IMR-90 (cell line): Measurements from ENCODE around the gene REN. TPM values are rescaled to one million over a fixed set of nuclear protein-coding genes. Genes with fewer than 3 reads are reported as not detected.

Experiments
- ATAC-seq: fragments of 200-7000 bp; cut with Tn5 transposase; 2 replicates; pipeline ENCODE4 v1.9.1; 2020; ENCODE audit warnings: low read depth, mild to moderate bottlenecking, moderate library complexity
- BruUV-seq: library from RNA; stranded (reverse); fragments of 400-500 nt; replicated peaks from 2 replicates; lab custom pipeline; 2021; lab: Mats Ljungman, UMichigan
- CTCF ChIA-PET: fragments of 300-600 bp; formaldehyde crosslinking; extraction: SDS; loops from one replicate; lab custom pipeline; 2021; ENCODE audit warnings: antibody characterized with exemption; lab: Yijun Ruan, JAX
- POLR2A ChIA-PET: fragments of 300-600 bp; sonication (Branson Sonifier 250); formaldehyde crosslinking; loops from one replicate; lab custom pipeline; 2022; ENCODE audit warnings: antibody characterized with exemption; ENCODE audit not compliant: unreplicated experiment; lab: Charles Lee
- DNase-seq: peaks from one replicate; pipeline ENCODE4 v3.0.0; 2013
- H2AFZ ChIP-seq: replicated peaks from 2 replicates; pipeline ENCODE3; 2013; ENCODE audit warnings: low read length, mild to moderate bottlenecking; ENCODE audit not compliant: poor library complexity
- H2AK5ac ChIP-seq: 2 replicates; pipeline ENCODE4 v1.6.1; 2013; ENCODE audit warnings: low read depth, low read length, inconsistent platforms
- H2AK9ac ChIP-seq: replicated peaks from 2 replicates; pipeline ENCODE3; 2013; ENCODE audit warnings: mild to moderate bottlenecking, low read depth, low read length, moderate library complexity; ENCODE audit not compliant: poor library complexity
- H2BK120ac ChIP-seq: 2 replicates; pipeline ENCODE4 v1.6.1; 2013; ENCODE audit warnings: low read depth, low read length, inconsistent platforms
- H2BK15ac ChIP-seq: 3 replicates; pipeline ENCODE4 v1.6.1; 2013; ENCODE audit warnings: low read depth, low read length, inconsistent platforms
- H2BK20ac ChIP-seq: 2 replicates; pipeline ENCODE4 v1.6.1; 2013; ENCODE audit warnings: low read depth, mild to moderate bottlenecking, inconsistent platforms, low read length, moderate library complexity
- H2BK5ac ChIP-seq: 2 replicates; pipeline ENCODE4 v1.6.1; 2013; ENCODE audit warnings: mild to moderate bottlenecking, low read depth, low read length, inconsistent platforms; ENCODE audit not compliant: poor library complexity, severe bottlenecking
- H3K14ac ChIP-seq: replicated peaks from 2 replicates; pipeline ENCODE4 v1.6.1; 2013; ENCODE audit warnings: low read depth, low read length, inconsistent platforms
- H3K18ac ChIP-seq: 2 replicates; pipeline ENCODE4 v1.6.1; 2013; ENCODE audit warnings: low read depth, low read length, control low read depth
- H3K23ac ChIP-seq: 2 replicates; pipeline ENCODE4 v1.6.1; 2013; ENCODE audit warnings: low read depth, low read length, inconsistent platforms
- H3K27ac ChIP-seq: 2 replicates; pipeline ENCODE4 v1.5.1; 2013; ENCODE audit warnings: mild to moderate bottlenecking, control low read depth, low read length; ENCODE audit not compliant: insufficient read depth
- H3K27me3 ChIP-seq: 2 replicates; pipeline ENCODE4 v1.6.1; 2013; ENCODE audit warnings: low read length; ENCODE audit not compliant: control insufficient read depth, insufficient read depth
- H3K36me3 ChIP-seq: 2 replicates; pipeline ENCODE4 v1.6.1; 2013; ENCODE audit warnings: low read length, mixed read lengths; ENCODE audit not compliant: control insufficient read depth, insufficient read depth
- H3K4ac ChIP-seq: 2 replicates; pipeline ENCODE4 v1.6.1; 2013; ENCODE audit warnings: low read depth, low read length, inconsistent platforms
- H3K4me1 ChIP-seq: 2 replicates; pipeline ENCODE4 v1.6.1; 2013; ENCODE audit warnings: low read length, mixed read lengths; ENCODE audit not compliant: control insufficient read depth, insufficient read depth
- H3K4me2 ChIP-seq: 2 replicates; pipeline ENCODE4 v1.6.1; 2013; ENCODE audit warnings: low read depth, mild to moderate bottlenecking, control low read depth, low read length, moderate library complexity
- H3K4me3 ChIP-seq: 2 replicates; pipeline ENCODE4 v1.5.1; 2013; ENCODE audit warnings: low read depth, mild to moderate bottlenecking, control low read depth, low read length, moderate library complexity; ENCODE audit not compliant: insufficient read depth
- H3K56ac ChIP-seq: 2 replicates; pipeline ENCODE4 v1.6.1; 2013; ENCODE audit warnings: low read length, inconsistent platforms; ENCODE audit not compliant: insufficient read depth; ENCODE audit errors: extremely low read depth
- H3K79me1 ChIP-seq, 2 experiments: 2 replicates each; pipeline ENCODE4 v1.6.1; 2013; ENCODE audit warnings: low read length in 2 of 2, inconsistent platforms in 1 of 2, low read depth in 1 of 2
- H3K9ac ChIP-seq: 2 replicates; pipeline ENCODE4 v1.6.1; 2013; ENCODE audit warnings: low read depth, low read length, control low read depth
- H3K9me1 ChIP-seq: 2 replicates; pipeline ENCODE4 v1.6.1; 2013; ENCODE audit warnings: low read length, inconsistent platforms; ENCODE audit not compliant: insufficient read depth
- H3K9me3 ChIP-seq: 2 replicates; pipeline ENCODE4 v1.6.1; 2013; ENCODE audit warnings: low read length; ENCODE audit not compliant: control insufficient read depth, insufficient read depth
- H4K20me1 ChIP-seq: 2 replicates; pipeline ENCODE4 v1.6.1; 2013; ENCODE audit warnings: low read length, inconsistent platforms; ENCODE audit not compliant: insufficient read depth
- H4K5ac ChIP-seq: 2 replicates; pipeline ENCODE4 v1.6.1; 2013; ENCODE audit warnings: mild to moderate bottlenecking, low read depth, low read length, control low read depth
- H4K8ac ChIP-seq, 2 experiments: 2 replicates each; pipeline ENCODE4 v1.6.1; 2013; ENCODE audit warnings: low read depth in 2 of 2, low read length in 2 of 2, control low read depth in 1 of 2, inconsistent platforms in 1 of 2
- H4K91ac ChIP-seq: 2 replicates; pipeline ENCODE4 v1.6.1; 2013; ENCODE audit warnings: low read depth, low read length, inconsistent platforms; ENCODE audit not compliant: insufficient read depth
- BHLHE40 ChIP-seq: fragments of 150-350 bp; IDR thresholded peaks from 2 replicates; pipeline ENCODE4 v1.6.1; 2016; ENCODE audit warnings: mild to moderate bottlenecking, low read depth, low read length
- CEBPB ChIP-seq: IDR thresholded peaks from 2 replicates; pipeline ENCODE4 v1.6.1; 2012; ENCODE audit warnings: low read depth, low read length, improper control_type of control experiment
- MAFK ChIP-seq: IDR thresholded peaks from 2 replicates; pipeline ENCODE4 v1.6.1; 2012; ENCODE audit warnings: low read depth, low read length, improper control_type of control experiment
- MAZ ChIP-seq: IDR thresholded peaks from 2 replicates; pipeline ENCODE4 v1.6.1; 2012; ENCODE audit warnings: low read depth, mild to moderate bottlenecking, low read length, improper control_type of control experiment, moderate library complexity, borderline replicate concordance
- RAD21 ChIP-seq: IDR thresholded peaks from 2 replicates; pipeline ENCODE4 v1.6.1; 2012; ENCODE audit warnings: low read length, improper control_type of control experiment
- RCOR1 ChIP-seq: IDR thresholded peaks from 2 replicates; pipeline ENCODE4 v1.6.1; 2012; ENCODE audit warnings: mild to moderate bottlenecking, low read length, improper control_type of control experiment; ENCODE audit not compliant: insufficient replicate concordance
- SMC3 ChIP-seq: fragments of 150-350 bp; IDR thresholded peaks from 2 replicates; pipeline ENCODE4 v1.6.1; 2016; ENCODE audit warnings: low read depth, mild to moderate bottlenecking, antibody characterized with exemption, low read length, moderate library complexity
- WGBS, 2 experiments: methylation state at CpG; one replicate each; pipeline versions ENCODE4 v1.1.5 to v1.1.7; 2013; ENCODE audit warnings: missing lambda C conversion rate in 2 of 2; ENCODE audit not compliant: insufficient read length in 1 of 2; ENCODE audit errors: extremely low coverage in 2 of 2; 5-methylcytosine and 5-hydroxymethylcytosine counted together
- dilution Hi-C: fragments of 300-500 bp; cut with HindIII; formaldehyde crosslinking; loops from one replicate; pipeline ENCODE4 v1.14.3; 2018; ENCODE audit warnings: low sequenced_read_pairs; ENCODE audit not compliant: unreplicated experiment
- in situ Hi-C: fragments of 300-500 bp; cut with MboI; formaldehyde crosslinking; loops from 3 replicates; pipeline ENCODE4 v1.14.3; 2019; ENCODE audit warnings: low sequenced_read_pairs, inconsistent platforms, mixed read lengths
- intact Hi-C: fragments of 100-400 bp; cut with micrococcal nuclease; formaldehyde crosslinking; loops from 2 replicates; pipeline ENCODE4 v1.10.0; 2022
- polyA plus RNA-seq, 3 experiments: library from polyadenylated mRNA; depleted of rRNA; stranded (reverse); fragments of >200 nt; gene quantifications; 2 replicates each; pipeline ENCODE4 v1.2.3, GENCODE V29; 2012; ENCODE audit warnings: low replicate concordance in 1 of 3
- total RNA-seq: library from RNA; depleted of rRNA; stranded (reverse); fragments of >200 nt; gene quantifications from 2 replicates; pipeline ENCODE4 v1.2.3, GENCODE V29; 2012

Gene REN
- total and polyA plus RNA-seq, 2 of the 4 experiments (the other 2 are of a cell fraction) = 0.54 to 1.2 TPM

GRCh38 chr1:204169858-204170257, 3.7 kb upstream of the REN start:
- intact Hi-C loops = no loop called here
- Histone ChIP-seq H3K9ac (no peak overlapping the region), H3K79me1 (0 out of 4 replicates have a peak, but pooled peaks cover 0 to 3% of the 10 kb centered on the region in 2 experiments), H3K9me3 (no peaks in the 10 kb centered on the region; the same call in 1 of the 2 replicates), H3K4me2 (no peak overlapping the region), H2AK5ac (peak overlapping the region; percentile 62; the same call in 1 of the 2 replicates), H2BK120ac (peak overlapping the region; percentile 87; the same call in 1 of the 2 replicates), H3K27me3 (no peaks in the 10 kb centered on the region), H3K4me1 (peaks cover 4% of the 10 kb centered on the region; the same call in 1 of the 2 replicates), H2AK9ac (no peak overlapping the region), H2BK20ac (peak overlapping the region; percentile 73; the same call in 1 of the 2 replicates), H3K9me1 (peaks cover 7% of the 10 kb centered on the region), H4K8ac (no peak overlapping the region; a peak in 1 of 4 replicates), H2BK5ac (no peak overlapping the region), H2AFZ (no peak overlapping the region), H3K27ac (no peak overlapping the region), H4K91ac (no peak overlapping the region), H2BK15ac (peak overlapping the region; percentile 58; the same call in 2 of the 3 replicates), H3K56ac (no peak overlapping the region), H3K4ac (no peak overlapping the region; the same call in 1 of the 2 replicates), H3K18ac (no peak overlapping the region; the same call in 1 of the 2 replicates), H4K20me1 (no peaks in the 10 kb centered on the region), H4K5ac (no peak overlapping the region), H3K14ac (no peak overlapping the region; the same call in 1 of the 2 replicates), H3K4me3 (no peak overlapping the region), H3K36me3 (no peaks in the 10 kb centered on the region), H3K23ac (no peak overlapping the region)
- WGBS, 2 experiments = no CpG with 5 or more reads among the region's 4 CpGs
- dilution Hi-C loops = loop anchor here (25.0 kb wide), 1 partner anchor 217 kb away; no protein-coding TSS in a partner anchor
- ChIA-PET POLR2A (interaction anchor here (0.6 kb wide), 1 partner anchor 20 kb away, joined by 5 read pairs; no protein-coding TSS in a partner anchor), CTCF (interaction anchor here (1.5 to 5.3 kb wide), 2 partner anchors 8 to 37 kb away, joined by 4 to 25 read pairs; no protein-coding TSS in a partner anchor)
- no peak for ATAC-seq
- TF ChIP-seq MAZ (no peak), SMC3 (no peak), MAFK (no peak), RCOR1 (no peak), RAD21 (no peak), CEBPB (no peak), BHLHE40 (no peak)
- no TSS peak for BruUV-seq
- in situ Hi-C loops = loop anchor here (5.0 kb wide), 1 partner anchor 37 kb away; no protein-coding TSS in a partner anchor
- no peak for DNase-seq
